22Rv1 (cell line): ENCODE measurements around the gene FRAS1.

ENCODE experiments used
- H3K27ac ChIP-seq: fragments of 450-650 bp; 2 replicates; pipeline ENCODE4 v1.5.1; 2017
- ZFX ChIP-seq: fragments of 450-650 bp; IDR thresholded peaks from 2 replicates; pipeline ENCODE4 v1.6.1; 2017; ENCODE audit warnings: antibody characterized with exemption, borderline replicate concordance
- TF ChIP-seq, protein P1 (sequence below): fragments of 450-650 bp; IDR thresholded peaks from 2 replicates; pipeline ENCODE4 v1.5.1; 2017; ENCODE audit warnings: mild to moderate bottlenecking

Gene FRAS1

DNA sequence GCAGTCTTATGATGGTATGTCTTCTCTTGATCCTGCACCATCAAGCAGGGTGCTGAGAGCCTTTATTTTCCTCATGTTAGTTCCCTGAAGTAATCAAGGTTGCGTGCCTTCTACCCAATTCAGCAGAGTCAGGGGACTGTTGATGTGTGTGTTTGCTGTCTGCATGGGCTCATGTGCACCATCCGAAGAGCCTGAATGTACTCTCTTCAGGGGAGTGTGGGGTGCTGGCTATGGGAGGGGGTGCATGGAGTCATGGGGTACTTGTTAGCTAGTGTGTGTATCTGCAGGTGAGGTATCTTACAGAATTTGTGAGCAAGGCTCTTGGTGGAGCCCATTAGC, 340.1 kb downstream of the FRAS1 start:
- no peak overlapping the region for H3K27ac ChIP-seq
- no peak for TF ChIP-seq ZFX
- TF ChIP-seq, protein P1, sequence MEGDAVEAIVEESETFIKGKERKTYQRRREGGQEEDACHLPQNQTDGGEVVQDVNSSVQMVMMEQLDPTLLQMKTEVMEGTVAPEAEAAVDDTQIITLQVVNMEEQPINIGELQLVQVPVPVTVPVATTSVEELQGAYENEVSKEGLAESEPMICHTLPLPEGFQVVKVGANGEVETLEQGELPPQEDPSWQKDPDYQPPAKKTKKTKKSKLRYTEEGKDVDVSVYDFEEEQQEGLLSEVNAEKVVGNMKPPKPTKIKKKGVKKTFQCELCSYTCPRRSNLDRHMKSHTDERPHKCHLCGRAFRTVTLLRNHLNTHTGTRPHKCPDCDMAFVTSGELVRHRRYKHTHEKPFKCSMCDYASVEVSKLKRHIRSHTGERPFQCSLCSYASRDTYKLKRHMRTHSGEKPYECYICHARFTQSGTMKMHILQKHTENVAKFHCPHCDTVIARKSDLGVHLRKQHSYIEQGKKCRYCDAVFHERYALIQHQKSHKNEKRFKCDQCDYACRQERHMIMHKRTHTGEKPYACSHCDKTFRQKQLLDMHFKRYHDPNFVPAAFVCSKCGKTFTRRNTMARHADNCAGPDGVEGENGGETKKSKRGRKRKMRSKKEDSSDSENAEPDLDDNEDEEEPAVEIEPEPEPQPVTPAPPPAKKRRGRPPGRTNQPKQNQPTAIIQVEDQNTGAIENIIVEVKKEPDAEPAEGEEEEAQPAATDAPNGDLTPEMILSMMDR: no peak

- no peak overlapping the region for H3K27ac ChIP-seq
- TF ChIP-seq, protein P1: no peak
- TF ChIP-seq ZFX: no peak
These were observed 352.6 kb downstream of the FRAS1 start for GRCh38 chr4:78409612-78410202.

GRCh38 chr4:78410225-78410624, 353.1 kb downstream of the FRAS1 start:
- TF ChIP-seq, protein P1: no peak
- no peak for TF ChIP-seq ZFX
- H3K27ac ChIP-seq: no peak overlapping the region

GRCh38 chr4:78410676-78411075, 353.6 kb downstream of the FRAS1 start:
- no peak overlapping the region for H3K27ac ChIP-seq
- TF ChIP-seq ZFX: no peak
- TF ChIP-seq, protein P1: no peak

DNA sequence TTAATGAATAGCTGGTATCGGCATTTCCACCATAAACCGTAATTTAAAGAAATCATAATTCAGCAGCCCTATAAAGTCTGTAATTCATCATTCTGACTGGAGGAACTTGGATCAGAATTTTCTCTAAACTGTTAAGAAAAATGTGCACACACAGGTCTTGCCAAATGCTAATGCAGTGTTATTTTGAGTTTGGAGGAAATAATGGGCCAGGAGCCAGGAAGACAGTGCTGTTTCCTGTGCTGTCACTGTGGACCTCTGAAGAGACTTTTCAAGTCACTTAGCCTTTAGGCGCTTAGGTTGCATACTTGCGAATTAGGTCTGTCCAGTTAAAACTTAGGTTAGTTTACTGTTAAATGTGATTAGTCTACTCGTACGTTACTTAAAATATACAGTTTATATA, 357.0 kb downstream of the FRAS1 start:
- TF ChIP-seq, protein P1: no peak
- no peak for TF ChIP-seq ZFX
- H3K27ac ChIP-seq: no peak overlapping the region

DNA sequence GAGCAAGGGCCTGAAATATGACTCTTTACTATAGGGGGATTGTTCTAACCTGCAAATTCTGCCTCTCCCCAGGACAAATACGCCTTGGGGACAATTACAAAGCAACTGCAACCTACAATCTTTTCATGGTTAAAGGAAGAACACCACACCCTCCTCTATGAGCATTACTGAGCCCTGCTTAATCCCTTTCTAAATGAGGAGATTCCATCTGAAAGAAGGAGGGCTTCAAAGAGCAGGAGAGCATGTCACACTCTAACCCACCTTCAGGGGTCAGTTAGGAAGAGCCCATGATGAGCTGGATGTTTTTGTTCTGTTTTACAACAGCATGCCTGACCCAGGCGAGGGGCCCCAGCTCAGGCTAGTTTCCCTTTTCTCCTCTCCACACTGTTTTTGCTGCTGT, 360.5 kb downstream of the FRAS1 start:
- H3K27ac ChIP-seq: no peak overlapping the region

GRCh38 chr4:78418406-78418805, 361.3 kb downstream of the FRAS1 start:
- H3K27ac ChIP-seq: no peak overlapping the region
- TF ChIP-seq, protein P1: no peak
- TF ChIP-seq ZFX: no peak

More for the DNA sequence above, 360.5 kb downstream of the FRAS1 start:
- TF ChIP-seq, protein P1: no peak
- no peak for TF ChIP-seq ZFX
